HUDEP-2 (cell line): ENCODE results near the gene FOXO4.

Experiments used
- DNase-seq, 76 experiments: peaks; one replicate each; lab custom pipeline; 2025; ENCODE audit not compliant: unreplicated experiment in 76 of 76; lab: John Stamatoyannopoulos, UW

Gene FOXO4

DNA sequence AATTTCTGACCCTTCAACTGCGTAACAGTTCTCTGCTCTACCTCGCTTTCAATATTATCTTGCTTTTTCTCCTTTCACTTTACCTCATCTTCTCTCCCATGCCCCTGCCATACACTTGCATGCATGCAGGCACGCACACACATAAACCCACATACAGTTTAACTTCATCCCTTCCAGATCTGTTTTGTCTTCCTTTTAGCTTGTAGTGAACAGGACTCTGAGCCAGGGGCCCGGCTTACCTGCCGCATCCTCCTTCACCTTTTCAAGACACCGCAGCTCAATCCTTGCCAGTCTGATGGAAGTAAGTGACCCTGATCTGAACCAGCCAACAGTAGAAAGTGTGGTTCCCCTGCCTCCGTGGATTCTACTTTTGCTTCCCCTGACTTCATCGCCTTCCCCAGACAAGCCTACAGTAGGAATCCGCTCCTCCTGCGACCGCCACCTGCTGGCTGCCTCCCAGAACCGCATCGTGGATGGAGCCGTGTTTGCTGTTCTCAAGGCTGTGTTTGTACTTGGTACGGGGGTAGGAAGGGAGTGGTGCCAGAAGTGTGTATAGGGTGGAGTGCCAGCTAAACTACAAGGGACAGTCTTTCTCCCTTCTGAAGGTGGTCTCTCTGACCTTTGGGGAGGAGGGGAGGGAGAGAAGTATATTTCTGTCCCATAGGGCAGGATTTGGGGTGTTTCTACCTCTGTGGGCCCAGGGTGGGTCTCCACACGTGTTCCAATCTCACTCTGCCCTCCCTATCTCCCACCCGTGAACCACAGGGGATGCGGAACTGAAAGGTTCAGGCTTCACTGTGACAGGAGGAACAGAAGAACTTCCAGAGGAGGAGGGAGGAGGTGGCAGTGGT is 33.5 kb downstream of the FOXO4 start:
- peak in 66 of 76 experiments; percentile 0 to 70 (median 42) for DNase-seq

DNA sequence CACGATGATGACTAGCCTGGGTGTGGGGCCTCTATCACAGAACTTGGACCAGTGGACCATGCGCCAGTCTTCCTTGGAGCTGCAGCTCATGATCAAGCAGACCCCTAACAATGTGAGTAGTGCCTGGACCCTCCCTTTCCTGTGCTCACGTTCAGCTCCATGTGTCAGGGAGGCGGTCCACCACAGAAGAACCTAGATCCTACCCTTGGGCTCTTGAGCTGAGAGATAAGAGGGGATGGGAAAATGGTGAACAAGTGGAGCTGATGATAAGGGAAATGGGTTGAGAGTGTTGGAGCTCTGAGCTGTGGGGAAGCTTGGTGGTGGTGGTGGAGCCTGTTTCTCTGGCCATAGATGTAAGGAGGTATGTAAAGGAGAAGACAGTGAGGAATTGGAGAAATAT is 35.9 kb downstream of the FOXO4 start:
- peak in 59 of 76 experiments; percentile 1 to 72 (median 17) for DNase-seq

DNA sequence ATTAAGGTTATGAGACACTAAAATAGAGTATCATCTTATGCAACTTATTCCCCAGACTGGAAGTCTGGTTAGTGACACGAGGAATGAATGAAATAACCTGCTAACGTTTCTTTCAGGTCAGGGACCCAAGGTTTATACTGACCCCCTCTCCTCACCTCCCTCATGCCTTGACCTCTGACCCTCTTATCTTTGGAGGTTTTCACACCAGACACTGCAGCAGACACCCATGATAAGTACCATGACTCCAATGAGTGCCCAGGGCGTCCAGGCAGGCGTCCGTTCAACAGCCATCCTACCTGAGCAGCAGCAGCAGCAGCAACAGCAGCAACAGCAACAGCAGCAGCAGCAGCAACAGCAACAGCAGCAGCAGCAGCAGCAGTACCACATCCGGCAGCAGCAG is 44.8 kb downstream of the FOXO4 start:
- no peak for DNase-seq

DNA sequence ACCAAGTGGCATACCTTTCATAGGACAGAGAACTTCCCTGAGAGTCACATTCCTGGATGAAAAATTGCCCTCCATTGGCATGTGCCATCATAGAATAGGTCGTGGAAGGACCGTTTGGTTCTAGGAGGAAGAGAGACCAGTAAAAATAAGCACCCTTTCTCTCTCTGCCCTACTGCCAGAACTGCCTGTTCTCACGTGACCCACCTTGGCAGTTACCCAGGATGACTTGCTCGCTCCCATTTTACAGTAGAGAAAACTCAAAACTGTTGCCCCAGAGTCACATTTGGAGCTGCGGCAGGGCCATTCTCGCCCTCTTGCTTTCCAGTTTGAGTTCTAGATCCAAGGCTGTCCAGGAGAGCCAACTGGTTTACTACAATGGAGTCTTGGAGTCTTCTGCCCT is 47.9 kb downstream of the FOXO4 start:
- DNase-seq, result peak in 60 of 76 experiments; percentile 0 to 57 (median 18)

DNA sequence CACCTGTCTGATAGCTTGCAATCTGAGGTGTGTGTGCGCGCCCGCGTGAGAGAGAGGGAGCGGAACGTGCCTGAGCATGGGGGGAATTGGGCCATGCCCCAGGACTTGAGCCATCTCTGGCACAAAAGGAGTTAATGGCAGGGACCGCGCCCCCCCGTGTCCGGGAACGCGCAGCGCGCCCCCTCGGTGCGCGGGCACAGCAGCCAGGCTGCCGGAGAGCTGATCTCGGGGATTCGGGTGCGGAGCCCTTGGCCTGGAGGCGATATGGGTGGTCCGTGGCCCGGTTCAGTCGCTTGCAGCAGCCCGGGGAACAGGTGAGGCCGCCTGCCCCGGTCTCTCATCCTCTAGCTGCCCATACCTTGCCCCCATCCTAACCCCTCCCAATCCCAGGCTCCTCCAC is 49.0 kb downstream of the FOXO4 start, which contains the start of gene NLGN3:
Gene NLGN3 (plus strand): TSS at position 191 of the 400 bp plus-strand sequence. CDS start 2,909 bp downstream, outside the sequence.
- DNase-seq, result no peak

DNA sequence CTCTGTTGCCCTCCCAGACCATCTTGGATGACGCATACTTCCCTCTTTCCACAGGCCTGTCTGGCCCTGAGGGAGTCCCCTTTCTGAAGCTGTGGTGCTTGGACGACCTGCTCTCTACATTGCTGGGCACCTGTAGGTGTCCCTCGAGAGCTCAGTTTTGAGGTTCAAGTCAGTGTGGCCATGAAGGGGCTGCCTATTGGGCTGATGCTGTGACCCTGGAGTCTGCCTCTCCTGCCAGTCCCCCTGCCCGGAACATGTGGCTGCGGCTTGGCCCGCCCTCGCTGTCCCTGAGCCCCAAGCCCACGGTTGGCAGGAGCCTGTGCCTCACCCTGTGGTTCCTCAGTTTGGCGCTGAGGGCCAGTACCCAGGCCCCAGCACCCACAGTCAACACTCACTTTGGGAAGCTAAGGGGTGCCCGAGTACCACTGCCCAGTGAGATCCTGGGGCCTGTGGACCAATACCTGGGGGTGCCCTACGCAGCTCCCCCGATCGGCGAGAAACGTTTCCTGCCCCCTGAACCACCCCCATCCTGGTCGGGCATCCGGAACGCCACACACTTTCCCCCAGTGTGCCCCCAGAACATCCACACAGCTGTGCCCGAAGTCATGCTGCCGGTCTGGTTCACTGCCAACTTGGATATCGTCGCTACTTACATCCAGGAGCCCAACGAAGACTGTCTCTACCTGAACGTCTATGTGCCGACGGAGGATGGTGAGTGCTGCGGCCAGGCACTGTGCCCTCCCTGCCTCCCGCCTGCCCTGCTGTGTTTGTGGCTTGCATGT is 52.0 kb downstream of the FOXO4 start:
- DNase-seq, result no peak

DNA sequence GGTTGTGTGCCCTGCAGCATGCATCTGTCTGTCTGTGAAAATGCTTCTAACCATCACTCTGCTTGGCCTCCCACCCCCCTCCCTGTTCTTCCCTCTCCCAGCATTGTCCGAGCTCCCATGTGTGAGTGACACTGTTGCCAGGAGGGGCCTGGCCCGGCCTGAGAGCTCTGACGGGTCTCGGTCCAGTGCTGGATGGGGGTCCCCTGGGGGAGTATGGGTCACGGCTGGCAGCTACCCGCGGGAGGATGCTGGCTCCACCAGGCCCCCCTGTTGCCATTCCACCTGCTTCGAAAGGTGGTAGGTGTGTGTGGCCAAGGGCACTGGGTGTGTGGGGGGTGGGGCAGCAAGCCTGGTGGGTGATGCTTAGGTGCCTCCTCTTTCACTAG is 52.6 kb downstream of the FOXO4 start:
- no peak for DNase-seq

DNA sequence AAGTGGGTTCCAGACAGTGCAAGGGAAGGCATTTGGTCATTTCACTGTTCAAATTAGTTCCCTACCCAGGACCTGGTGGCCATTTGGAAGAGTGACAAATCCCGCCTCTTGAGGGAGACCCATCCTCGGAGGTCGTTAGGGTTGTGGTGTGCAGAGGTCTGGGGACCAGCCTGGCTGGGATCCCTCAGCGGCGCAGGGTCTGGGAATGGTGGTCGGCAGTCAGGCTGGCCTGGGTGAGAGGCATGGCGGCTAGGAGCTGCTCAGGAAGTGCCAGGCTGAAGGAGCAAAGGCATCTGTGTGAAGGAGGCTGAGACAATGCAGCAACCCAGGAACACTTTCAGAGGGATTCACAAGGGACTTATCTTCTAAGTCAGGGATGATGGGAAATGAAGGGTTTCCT is 55.7 kb downstream of the FOXO4 start:
- DNase-seq, result no peak
